ENCODE measurements around the gene RNF38.

DNA sequence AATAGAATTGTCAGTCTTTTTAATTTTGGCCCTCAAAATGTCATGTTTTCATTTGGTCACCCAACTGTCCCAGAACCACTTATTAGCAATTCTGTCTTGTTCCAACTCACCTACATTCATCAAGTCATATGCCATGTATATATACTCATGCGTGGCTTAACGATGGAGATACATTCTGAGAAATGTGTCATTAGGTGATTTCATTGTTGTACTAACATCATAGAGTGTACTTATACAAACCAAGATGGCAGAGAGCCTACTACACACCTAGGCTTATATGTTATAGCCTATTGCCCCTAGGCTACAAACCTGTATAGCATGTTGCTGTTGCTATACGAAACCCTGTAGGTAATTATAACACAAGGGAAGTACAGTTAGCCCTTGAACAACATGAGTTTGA is 36.6 kb downstream of the RNF38 start:
- TF ChIP-seq POLR2AphosphoS5 (IDR thresholded peaks at IDR 0.05; ENCODE audit: low read depth, low read length) (no peak), TAF1 (IDR thresholded peaks at IDR 0.05; ENCODE audit: low read depth, low read length) (no peak), POLR2A (IDR thresholded peaks at IDR 0.05; ENCODE audit: low read depth, low read length) (no peak), POU2F2 (IDR thresholded peaks at IDR 0.05; ENCODE audit: low read depth, low read length) (no peak)
